ENCODE results near the gene CUBN.

The CUBN gene

DNA sequence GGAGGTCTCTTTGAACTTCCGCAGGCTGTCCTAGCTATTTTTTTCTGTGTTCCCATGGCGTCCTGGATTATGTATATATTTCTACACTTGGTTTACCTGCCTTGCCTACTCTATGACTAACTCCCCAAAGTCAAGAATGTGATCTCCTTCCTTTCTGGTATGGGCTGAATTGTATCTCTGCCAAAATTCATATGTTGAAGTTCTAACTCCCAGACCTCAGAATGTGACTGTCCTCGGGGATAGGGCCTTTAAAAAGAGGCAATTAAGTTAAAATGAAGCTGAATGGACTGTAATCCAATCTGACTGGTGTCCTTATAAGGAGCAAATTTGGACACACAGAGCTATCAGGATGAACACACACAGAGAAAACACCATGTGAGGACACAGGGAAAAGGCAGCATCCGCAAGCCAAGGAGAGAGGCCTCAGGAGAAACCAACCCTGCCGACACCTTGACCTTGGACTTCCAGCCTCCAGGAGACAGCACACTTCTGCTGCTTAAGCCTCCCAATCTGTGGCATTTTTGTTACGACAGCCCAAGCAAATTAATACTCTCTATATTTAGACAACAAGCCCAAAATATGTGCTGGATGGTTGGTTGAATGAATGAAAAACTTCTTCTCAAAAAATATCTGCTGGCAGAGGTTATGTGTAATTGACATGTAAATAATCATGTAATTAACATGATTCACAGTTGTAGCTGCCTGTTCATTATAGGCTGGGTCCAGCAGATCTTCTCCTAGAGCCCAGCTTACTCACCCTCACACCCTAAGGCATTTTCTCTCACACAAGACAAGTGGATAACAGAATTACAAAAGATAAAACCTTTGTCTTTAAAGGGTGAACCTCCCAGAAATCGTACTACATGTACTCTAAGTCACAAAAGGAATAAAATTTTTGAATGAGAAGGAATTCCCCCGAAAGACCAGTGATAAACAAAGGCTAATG lies 123.7 kb downstream of the CUBN start:
- no peak for DNase-seq

DNA sequence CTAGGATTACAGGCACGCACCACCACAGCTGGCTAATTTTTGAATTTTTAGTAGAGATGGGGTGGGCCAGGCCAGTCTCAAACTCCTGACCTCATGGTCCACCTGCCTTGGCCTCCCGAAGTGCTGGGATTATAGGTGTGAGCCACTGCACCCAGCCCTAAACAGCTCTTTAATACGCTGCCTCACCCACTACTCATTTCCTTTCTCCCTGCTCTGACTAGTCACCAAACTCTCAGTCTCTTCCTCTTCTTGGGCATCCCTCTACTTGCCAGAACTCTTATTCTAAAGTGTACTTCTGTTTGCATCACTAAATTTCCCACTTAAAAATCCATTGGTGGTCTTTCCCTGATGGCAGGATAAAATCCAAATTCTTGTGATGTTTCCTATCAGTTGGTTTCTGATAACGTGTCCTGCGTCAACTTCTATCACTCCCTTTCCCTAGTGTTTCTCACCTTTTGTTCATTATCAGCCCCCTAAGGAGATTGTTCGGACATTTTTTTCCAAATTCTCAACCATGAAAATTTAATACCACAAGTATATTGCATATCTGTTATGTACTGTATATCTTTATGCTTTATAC lies 124.7 kb downstream of the CUBN start:
- DNase-seq = no peak

GRCh38 chr10:17003651-17004286 lies 125.8 kb downstream of the CUBN start:
- DNase-seq = no peak

GRCh38 chr10:17003151-17003550 lies 126.5 kb downstream of the CUBN start:
- no peak for DNase-seq

GRCh38 chr10:17001961-17002749 lies 127.5 kb downstream of the CUBN start:
- peak; percentile 84 for DNase-seq

GRCh38 chr10:17001297-17001744 lies 128.3 kb downstream of the CUBN start:
- no peak for DNase-seq

GRCh38 chr10:16999665-17000451 lies 129.8 kb downstream of the CUBN start:
- DNase-seq = no peak

DNA sequence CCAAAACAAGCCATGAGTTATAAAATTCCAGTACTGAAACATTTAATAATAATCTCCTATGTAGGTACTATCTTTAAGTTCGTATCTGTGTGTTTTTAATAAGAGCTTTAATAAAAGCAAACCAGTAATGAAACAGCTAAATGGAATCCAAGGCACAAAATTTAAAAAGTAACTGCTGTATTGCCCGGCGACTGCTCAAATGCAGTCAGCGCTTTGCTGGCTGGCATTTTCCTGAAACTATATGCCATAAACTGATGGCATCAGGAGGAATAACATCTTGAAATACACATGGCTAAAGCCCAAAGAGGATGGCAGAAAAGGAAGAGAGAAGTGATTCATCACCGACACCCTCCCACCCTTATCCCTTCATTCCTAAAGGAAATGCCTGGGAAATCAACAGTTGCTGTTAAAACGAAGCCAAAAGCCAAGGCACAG lies 133.1 kb downstream of the CUBN start:
- no peak for DNase-seq

DNA sequence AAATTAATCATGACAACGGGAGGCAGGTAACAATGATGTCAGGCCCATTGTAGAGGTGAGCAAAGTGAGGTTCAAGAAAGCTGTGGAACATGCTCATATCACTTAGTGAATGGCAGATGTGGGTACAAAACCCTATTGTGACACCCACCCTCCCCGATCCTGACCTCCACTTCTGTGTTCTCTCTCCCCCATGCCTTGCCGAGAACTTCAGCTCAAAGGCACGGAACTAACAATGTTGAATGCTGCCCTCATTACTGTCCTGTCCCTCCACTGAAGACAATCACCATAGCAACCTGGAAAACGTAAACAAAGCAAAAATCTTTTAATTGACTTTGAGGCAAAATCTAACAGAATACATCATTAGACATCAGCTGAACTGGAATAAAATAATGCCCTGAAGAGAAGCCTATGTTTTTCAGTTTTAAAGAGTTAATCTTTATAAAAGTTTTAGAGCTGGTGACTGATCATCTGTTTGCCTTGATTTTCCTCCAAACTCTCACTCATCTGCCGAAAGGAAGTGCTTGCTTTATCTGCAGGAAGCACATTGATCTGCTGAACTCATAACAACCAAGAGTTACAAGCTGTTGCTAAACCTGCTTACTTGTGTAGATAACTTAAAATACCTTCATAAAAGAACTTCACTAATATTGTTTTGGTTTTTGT lies 133.6 kb downstream of the CUBN start:
- no peak for DNase-seq

DNA sequence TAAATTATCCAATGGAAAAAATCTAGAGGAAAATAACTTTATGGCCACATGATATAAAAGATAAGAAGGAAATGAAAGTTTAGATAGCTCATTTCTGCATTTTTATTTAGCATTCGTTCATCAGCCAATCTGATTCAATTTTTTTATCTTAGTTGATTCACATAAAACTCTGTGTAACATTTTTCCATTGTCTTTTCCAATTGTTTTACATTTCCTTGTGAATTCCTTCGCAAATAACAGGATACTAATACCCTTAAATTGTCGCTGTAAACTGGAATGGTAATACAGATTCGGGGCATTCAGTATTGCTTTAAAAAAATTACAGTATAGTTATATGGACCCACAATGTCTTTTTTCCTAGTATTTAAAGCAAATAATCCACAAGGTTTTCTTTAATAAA lies 136.4 kb downstream of the CUBN start:
- no peak for DNase-seq

GRCh38 chr10:16992611-16993119 lies 136.9 kb downstream of the CUBN start:
- DNase-seq = no peak

- no peak for DNase-seq
These were observed 138.6 kb downstream of the CUBN start for GRCh38 chr10:16991011-16991410.

DNA sequence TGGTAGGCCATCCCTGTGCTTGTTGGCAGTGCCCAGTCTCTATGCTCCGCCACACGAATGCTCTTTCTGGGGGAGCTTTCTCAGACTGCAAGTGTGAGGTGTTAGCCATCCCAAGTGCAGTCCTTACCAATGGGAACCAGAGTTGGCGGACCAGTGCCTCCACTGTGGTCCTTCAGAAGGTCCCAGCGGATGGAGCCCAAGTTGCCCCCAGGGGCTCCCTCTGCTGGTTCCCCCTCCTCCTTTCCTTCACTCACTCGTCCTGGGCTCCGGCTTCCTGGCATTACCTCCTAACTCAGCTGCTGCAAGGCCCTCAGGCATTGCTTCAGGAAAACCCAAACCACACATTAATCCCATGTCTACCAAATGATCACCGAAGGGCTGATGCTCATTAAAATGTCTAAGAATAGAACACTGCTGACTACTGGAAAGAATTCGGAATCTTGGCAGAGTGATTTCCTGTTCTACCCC lies 139.8 kb downstream of the CUBN start:
- no peak for DNase-seq

GRCh38 chr10:16988900-16989299 lies 140.7 kb downstream of the CUBN start:
- DNase-seq = no peak

- no peak for DNase-seq
These were observed 141.5 kb downstream of the CUBN start for GRCh38 chr10:16987976-16988610.

- no peak for DNase-seq
These were observed 142.4 kb downstream of the CUBN start for GRCh38 chr10:16987206-16987621.

GRCh38 chr10:16986406-16987205 lies 143.0 kb downstream of the CUBN start:
- DNase-seq = peak; percentile 66

DNA sequence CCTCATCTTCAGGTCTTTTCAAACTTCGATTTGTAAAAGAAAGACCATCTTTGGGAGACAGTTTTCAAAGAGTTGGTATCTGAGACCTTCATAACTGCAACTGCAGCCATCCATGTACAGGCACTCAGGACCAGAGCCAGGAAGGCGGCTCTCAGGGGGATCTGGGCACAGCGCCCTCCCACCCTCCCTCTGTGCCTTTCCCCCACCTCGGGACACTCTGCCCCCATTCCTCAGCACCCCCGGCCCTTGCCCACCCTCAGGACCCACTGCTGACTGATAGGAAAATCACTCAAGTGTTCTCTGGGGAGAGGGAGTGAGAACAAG lies 143.6 kb downstream of the CUBN start:
- DNase-seq = no peak

DNA sequence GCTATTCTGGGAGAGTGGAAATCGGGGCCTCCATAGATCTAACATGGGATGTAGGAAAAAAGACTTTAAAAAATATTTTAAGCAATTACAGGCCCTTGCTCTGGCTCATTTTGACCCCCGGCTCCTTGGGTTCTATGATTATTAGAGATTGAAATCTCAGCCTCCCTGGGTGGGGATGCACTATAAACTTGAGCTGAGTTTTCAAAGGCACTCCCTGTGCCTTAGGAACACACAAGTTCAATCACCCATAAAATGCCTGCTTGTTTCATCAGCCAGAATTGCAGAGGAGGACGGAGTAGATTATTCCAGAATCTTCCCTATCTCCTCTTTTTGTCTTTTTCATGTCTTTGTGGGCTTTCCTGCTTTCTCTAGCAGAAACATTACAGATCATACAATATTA lies 145.4 kb downstream of the CUBN start:
- no peak for DNase-seq

- DNase-seq = no peak
These were observed 152.8 kb downstream of the CUBN start for GRCh38 chr10:16976803-16977202.
